Measurements from ENCODE around the gene BRPF3. TPM values are rescaled to one million over a fixed set of nuclear protein-coding genes. Genes with fewer than 3 reads are reported as not detected.

BRPF3 gene
- total and polyA plus RNA-seq, 8 donors = 7.0 to 343 (median 21.1) TPM

DNA sequence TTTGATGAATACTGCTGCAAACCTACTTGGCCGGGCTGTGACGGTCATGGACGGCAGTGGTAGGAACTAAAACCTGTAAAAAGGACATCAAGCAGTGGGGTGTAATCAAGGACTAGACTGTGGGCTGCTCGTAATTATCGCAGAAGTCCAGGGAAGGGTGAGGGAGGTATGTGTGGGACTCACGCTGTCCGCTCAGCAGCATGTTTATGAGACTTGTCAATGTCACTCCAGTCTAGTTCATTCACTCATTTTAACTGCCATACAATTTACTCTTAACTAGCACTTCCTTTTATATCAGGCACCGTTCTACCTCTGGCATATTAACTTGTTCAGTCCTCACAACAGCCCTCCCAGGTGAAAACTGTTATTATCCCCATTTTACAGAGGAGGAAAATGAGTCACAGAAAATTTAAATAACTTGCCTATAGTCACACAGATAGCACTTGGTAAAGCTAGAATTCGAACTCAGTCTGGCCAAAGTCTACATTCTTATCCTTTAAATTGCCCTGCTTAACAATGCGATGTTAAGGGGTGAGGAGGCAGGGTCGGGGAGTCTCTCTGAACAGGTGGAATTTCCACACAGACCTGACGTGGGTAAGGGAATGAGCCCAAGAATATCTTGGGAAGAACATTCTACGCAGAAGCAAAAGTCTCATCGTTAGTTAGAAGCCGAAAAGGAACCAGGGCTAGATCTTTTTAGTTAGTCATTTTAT is 77.4 kb downstream of the BRPF3 start:
- Histone ChIP-seq H3K4me1 (peaks cover 0 to 4% (median 2%) of the 10 kb centered on the region in 4 donors), H3K27ac (no peak overlapping the region), H3K36me3 (no peaks in the 10 kb centered on the region), H3K9me3 (no peaks in the 10 kb centered on the region), H3K4me3 (no peak overlapping the region), H3K27me3 (peaks cover 0 to 30% (median 8%) of the 10 kb centered on the region in 3 donors)
- TF ChIP-seq POLR2AphosphoS5 (IDR thresholded peaks at IDR 0.05) (no peak), POLR2A (IDR thresholded peaks at IDR 0.05) (no peak), EP300 (IDR thresholded peaks at IDR 0.05) (no peak), CTCF (IDR thresholded peaks at IDR 0.05) (no peak)
- DNase-seq = no peak
- 78 to 84% (median 84%) methylated on average over 15 of the region's 15 CpGs for WGBS, 5 donors
- intact Hi-C loops (cut with DNase I; ENCODE audit: low total_unique reads) = no loop called here

GRCh38 chr6:36276581-36277536 is 80.3 kb downstream of the BRPF3 start:
- TF ChIP-seq POLR2A (IDR thresholded peaks at IDR 0.05) = no peak
- no peak for TF ChIP-seq CTCF (IDR thresholded peaks at IDR 0.05)
- TF ChIP-seq EP300 (IDR thresholded peaks at IDR 0.05) = no peak
- TF ChIP-seq POLR2AphosphoS5 (IDR thresholded peaks at IDR 0.05) = no peak
- H3K9me3 ChIP-seq = no peaks in the 10 kb centered on the region
- H3K27ac ChIP-seq = no peak overlapping the region
- WGBS, 5 donors = 79 to 84% (median 81%) methylated on average over 13 of the region's 13 CpGs
- H3K27me3 ChIP-seq = peaks cover 0 to 17% (median 0%) of the 10 kb centered on the region in 3 donors
- no peaks in the 10 kb centered on the region for H3K4me1 ChIP-seq
- H3K36me3 ChIP-seq = no peaks in the 10 kb centered on the region
- no peak overlapping the region for H3K4me3 ChIP-seq
- intact Hi-C loops (cut with DNase I; ENCODE audit: low total_unique reads) = no loop called here
- no peak for DNase-seq

GRCh38 chr6:36277946-36278470 is 81.5 kb downstream of the BRPF3 start:
- DNase-seq = no peak
- Histone ChIP-seq H3K36me3 (no peaks in the 10 kb centered on the region), H3K27me3 (peaks cover 0 to 18% (median 0%) of the 10 kb centered on the region in 3 donors), H3K27ac (no peak overlapping the region), H3K4me1 (no peaks in the 10 kb centered on the region), H3K4me3 (no peak overlapping the region), H3K9me3 (no peaks in the 10 kb centered on the region)
- intact Hi-C loops (cut with DNase I; ENCODE audit: low total_unique reads) = no loop called here
- TF ChIP-seq EP300 (IDR thresholded peaks at IDR 0.05) (no peak), POLR2AphosphoS5 (IDR thresholded peaks at IDR 0.05) (no peak), POLR2A (IDR thresholded peaks at IDR 0.05) (no peak)
- 40 to 60% (median 56%) methylated on average over 2 of the region's 2 CpGs for WGBS, 5 donors

DNA sequence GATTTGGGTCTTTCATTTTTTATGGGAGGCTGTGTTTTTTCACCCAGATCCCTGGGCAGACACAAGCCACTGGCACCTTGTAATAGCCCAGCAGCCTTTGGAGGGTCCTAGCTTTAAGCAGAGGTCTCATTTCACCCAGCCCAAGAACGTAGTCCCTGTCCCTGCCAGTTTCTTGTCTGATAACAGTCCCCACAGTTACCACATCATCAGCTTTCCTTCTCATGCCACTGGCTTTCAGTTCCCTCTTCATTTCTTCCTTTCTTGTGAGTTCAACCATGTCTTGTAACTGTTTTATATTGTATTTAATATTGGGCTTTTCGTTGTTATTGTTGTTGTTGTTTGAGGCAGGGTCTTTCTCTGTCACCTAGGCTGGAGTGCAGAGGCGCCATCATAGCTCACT is 83.9 kb downstream of the BRPF3 start:
- WGBS, 5 donors = 57 to 75% (median 72%) methylated on average over 3 of the region's 3 CpGs
- peaks cover 0 to 3% (median 0%) of the 10 kb centered on the region in 4 donors for H3K4me1 ChIP-seq
- TF ChIP-seq POLR2A (IDR thresholded peaks at IDR 0.05) (no peak), POLR2AphosphoS5 (IDR thresholded peaks at IDR 0.05) (no peak), CTCF (IDR thresholded peaks at IDR 0.05) (no peak), EP300 (IDR thresholded peaks at IDR 0.05) (no peak)
- intact Hi-C loops (cut with DNase I; ENCODE audit: low total_unique reads) = no loop called here
- peaks cover 6 to 42% (median 10%) of the 10 kb centered on the region in 3 donors for H3K27me3 ChIP-seq
- no peak for DNase-seq
- no peaks in the 10 kb centered on the region for H3K36me3 ChIP-seq
- H3K4me3 ChIP-seq = no peak overlapping the region
- H3K9me3 ChIP-seq = no peaks in the 10 kb centered on the region
- H3K27ac ChIP-seq = no peak overlapping the region
